ENCODE measurements around the gene KCNK3. TPM values are rescaled to one million over a fixed set of nuclear protein-coding genes. Genes with fewer than 3 reads are reported as not detected.

Gene KCNK3
- total RNA-seq, 1 experiment from 2014 or later, result 32.8 TPM

- Histone ChIP-seq H3K4me1 (ENCODE audit: control insufficient read depth, insufficient read depth, low read length) (no peaks in the 10 kb centered on the region), H3K4me3 (ENCODE audit: low read depth in 2 of 2, low read length in 2 of 2) (no peak overlapping the region), H3K27ac (ENCODE audit: low read length) (no peak overlapping the region), H3K27me3 (ENCODE audit: control insufficient read depth, insufficient read depth, low read length) (no peaks in the 10 kb centered on the region; the same call in 1 of the 2 replicates), H3K9me3 (ENCODE audit: control insufficient read depth, insufficient read depth, low read depth, low read length) (no peaks in the 10 kb centered on the region), H3K36me3 (ENCODE audit: control insufficient read depth, insufficient read depth, low read length) (no peaks in the 10 kb centered on the region)
- no peak for ATAC-seq
- ChIA-PET POLR2A (interaction anchor here (0.6 kb wide), 1 partner anchor 215 kb away, joined by 3 read pairs; no protein-coding TSS in a partner anchor), CTCF (no interaction called here)
- no TSS peak for BruUV-seq (replicated peaks)
- no peak for TF ChIP-seq POLR2AphosphoS5 (IDR thresholded peaks at IDR 0.05; ENCODE audit: low read depth, low read length)
- TF ChIP-seq CTCF (IDR thresholded peaks at IDR 0.05), result no peak
- TF ChIP-seq REST (IDR thresholded peaks at IDR 0.05; ENCODE audit: insufficient read depth in 1 of 2, low read depth in 2 of 2, low read length in 1 of 2), result no peak
- TF ChIP-seq TCF7L2 (IDR thresholded peaks at IDR 0.05; ENCODE audit: low read depth, low read length), result no peak
- no peak for TF ChIP-seq SIN3A (IDR thresholded peaks at IDR 0.05; ENCODE audit: borderline replicate concordance, insufficient read depth, low read depth, low read length)
- intact Hi-C loops (cut with micrococcal nuclease; ENCODE audit: unreplicated experiment), result no loop called here
- DNase-seq (ENCODE audit: low read depth, low spot score), result no peak
- in situ Hi-C loops (cut with HindIII; ENCODE audit: low pct_unique_long_range_greater_than_20kb, low sequenced_read_pairs), result no loop called here
These were observed 7.2 kb upstream of the KCNK3 start for GRCh38 chr2:26685341-26685740.

GRCh38 chr2:26685989-26686839 lies 6.3 kb upstream of the KCNK3 start:
- no peak for ATAC-seq
- no TSS peak for BruUV-seq (replicated peaks)
- intact Hi-C loops (cut with micrococcal nuclease; ENCODE audit: unreplicated experiment), result no loop called here
- in situ Hi-C loops (cut with HindIII; ENCODE audit: low pct_unique_long_range_greater_than_20kb, low sequenced_read_pairs), result no loop called here
- no peak overlapping the region for H3K4me3 ChIP-seq (ENCODE audit: low read depth in 2 of 2, low read length in 2 of 2)
- DNase-seq (ENCODE audit: low read depth, low spot score), result no peak
- no peaks in the 10 kb centered on the region for H3K9me3 ChIP-seq (ENCODE audit: control insufficient read depth, insufficient read depth, low read depth, low read length)
- no peaks in the 10 kb centered on the region for H3K36me3 ChIP-seq (ENCODE audit: control insufficient read depth, insufficient read depth, low read length)
- no peak overlapping the region for H3K27ac ChIP-seq (ENCODE audit: low read length)
- TF ChIP-seq TCF7L2 (IDR thresholded peaks at IDR 0.05; ENCODE audit: low read depth, low read length) (no peak), SIN3A (IDR thresholded peaks at IDR 0.05; ENCODE audit: borderline replicate concordance, insufficient read depth, low read depth, low read length) (no peak), POLR2AphosphoS5 (IDR thresholded peaks at IDR 0.05; ENCODE audit: low read depth, low read length) (no peak), REST (IDR thresholded peaks at IDR 0.05; ENCODE audit: insufficient read depth in 1 of 2, low read depth in 2 of 2, low read length in 1 of 2) (no peak), CTCF (IDR thresholded peaks at IDR 0.05) (no peak)
- no peaks in the 10 kb centered on the region; the same call in 1 of the 2 replicates for H3K27me3 ChIP-seq (ENCODE audit: control insufficient read depth, insufficient read depth, low read length)
- CTCF ChIA-PET, result no interaction called here
- no peaks in the 10 kb centered on the region for H3K4me1 ChIP-seq (ENCODE audit: control insufficient read depth, insufficient read depth, low read length)
- POLR2A ChIA-PET, result interaction anchor here (0.6 kb wide), 1 partner anchor 44 kb away, joined by 5 read pairs; no protein-coding TSS in a partner anchor
